Erythroblast (primary cell): ENCODE results near the gene TMEM170A.

Experiments
- GATA1 ChIP-seq: IDR thresholded peaks from 2 replicates; pipeline ENCODE4 v1.6.1; 2011; ENCODE audit warnings: low read depth, mild to moderate bottlenecking, control low read depth, low read length, moderate library complexity
- POLR2A ChIP-seq: IDR thresholded peaks from 2 replicates; pipeline ENCODE4 v1.6.1; 2011; ENCODE audit warnings: mild to moderate bottlenecking, low read length

DNA sequence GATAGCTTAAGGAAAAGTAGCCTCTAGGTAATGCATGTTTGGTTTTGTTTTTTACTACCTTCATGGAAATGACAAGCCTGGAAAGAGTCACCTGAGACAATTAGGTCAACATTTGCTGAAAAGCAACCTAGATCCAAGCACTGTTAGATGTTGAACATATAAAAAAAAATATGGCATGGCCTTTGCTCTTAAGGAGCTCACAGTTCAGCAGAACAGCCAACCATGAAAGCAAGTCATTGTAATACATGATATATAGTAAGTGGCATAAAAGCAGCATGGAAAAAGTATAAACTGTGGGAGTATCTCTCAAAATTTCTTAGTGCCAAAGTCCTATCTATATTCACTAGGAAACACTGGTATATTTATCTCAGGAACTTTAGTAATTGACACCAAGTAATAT lies 62.8 kb downstream of the TMEM170A start:
- no peak for TF ChIP-seq POLR2A
- TF ChIP-seq GATA1 = no peak
